Activated CD4-positive, alpha-beta T cell treated with anti-CD3 and anti-CD28 coated beads, Interleukin-2, amount 50 U/mL, for 24 hours (primary cell): ENCODE results near the gene CHAC2.
"Not testable (repeated sequence)": the region's sequence is repeated elsewhere in the genome, so short reads cannot be mapped to it uniquely, and the experiment has no call there.

Experiments
- DNase-seq, 2 donors: peaks; one replicate each; pipeline ENCODE4 v3.0.0-alpha.2; 2020; ENCODE audit warnings: low read depth in 1 of 2, low spot score in 1 of 2

Gene CHAC2

DNA sequence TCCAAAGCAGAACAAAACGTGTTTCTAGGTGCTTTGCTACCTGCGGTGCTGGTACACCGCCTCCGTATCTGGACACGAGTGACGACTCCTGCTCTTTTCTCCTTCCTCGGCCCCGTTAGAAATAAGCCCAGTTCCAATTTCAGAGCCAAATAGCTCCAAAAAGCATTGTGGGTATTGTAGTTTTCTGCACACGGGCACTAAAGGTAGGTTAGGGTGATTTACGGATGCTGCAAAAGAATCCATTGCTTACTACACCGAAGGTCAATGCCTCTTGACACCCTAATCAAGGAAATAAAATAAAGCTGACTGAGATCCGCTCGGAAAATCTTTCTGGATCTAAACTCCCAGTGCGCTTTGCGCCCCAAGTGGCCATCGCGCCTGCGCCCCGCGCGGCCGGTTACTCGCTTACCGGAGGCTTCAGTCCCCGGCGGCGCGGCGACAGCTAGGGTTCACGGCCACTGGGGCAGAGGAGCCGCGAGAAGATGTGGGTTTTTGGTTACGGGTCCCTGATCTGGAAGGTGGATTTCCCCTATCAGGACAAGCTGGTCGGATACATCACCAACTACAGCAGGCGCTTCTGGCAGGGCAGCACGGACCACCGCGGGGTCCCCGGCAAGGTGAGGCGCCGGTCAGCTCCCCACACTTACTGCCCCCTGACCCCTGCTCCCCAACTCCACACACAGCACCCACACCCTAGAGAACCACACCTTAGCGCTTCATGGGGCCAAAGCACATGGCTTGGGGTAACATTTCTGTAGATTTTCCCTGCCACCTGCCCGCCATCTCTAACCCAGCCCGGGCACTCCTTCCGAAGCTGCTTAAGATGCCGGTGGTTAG, at the start of gene CHAC2:
Gene CHAC2, plus strand, starts transcription at position 400 of the 837 bp plus-strand sequence. Its CDS starts 83 bp downstream, at position 483.
- DNase-seq = peak; percentile 71 to 83

DNA sequence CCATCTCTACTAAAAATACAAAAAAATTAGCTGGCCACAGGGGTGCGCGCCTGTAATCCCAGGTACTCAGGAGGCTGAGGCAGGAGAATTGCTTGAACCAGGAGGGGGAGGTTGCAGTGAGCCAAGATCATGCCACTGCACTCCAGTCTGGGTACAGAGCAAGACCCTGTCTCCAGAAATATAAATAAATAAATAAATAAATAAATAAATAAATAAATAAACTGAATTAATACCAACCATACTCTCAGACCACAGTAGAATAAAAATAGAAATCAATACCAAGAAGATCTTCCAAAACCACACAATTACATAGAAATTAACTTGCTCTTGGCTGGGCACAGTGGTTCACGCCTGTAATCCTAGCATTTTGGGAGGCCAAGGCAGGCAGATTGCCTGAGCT, 46.7 kb upstream of the CHAC2 start:
- not testable (repeated sequence) for DNase-seq

DNA sequence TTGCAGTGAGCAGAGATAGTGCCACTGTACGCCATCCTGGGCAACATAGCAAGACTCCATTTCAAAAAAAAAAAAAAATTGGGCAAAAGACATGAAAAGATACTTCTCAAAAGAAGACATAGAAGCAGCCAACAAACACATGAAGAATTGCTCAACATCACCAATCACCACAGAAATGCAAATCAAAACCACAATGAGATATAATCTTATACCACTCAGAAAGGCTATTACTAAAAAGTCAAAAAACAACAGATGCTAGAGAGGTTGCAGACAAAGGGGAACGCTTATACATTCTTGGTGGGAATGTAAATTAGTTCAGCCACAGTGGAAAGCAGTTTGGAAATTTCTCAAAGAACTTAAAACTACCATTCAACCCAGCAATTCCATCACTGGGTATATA, 43.1 kb upstream of the CHAC2 start:
- no peak for DNase-seq

DNA sequence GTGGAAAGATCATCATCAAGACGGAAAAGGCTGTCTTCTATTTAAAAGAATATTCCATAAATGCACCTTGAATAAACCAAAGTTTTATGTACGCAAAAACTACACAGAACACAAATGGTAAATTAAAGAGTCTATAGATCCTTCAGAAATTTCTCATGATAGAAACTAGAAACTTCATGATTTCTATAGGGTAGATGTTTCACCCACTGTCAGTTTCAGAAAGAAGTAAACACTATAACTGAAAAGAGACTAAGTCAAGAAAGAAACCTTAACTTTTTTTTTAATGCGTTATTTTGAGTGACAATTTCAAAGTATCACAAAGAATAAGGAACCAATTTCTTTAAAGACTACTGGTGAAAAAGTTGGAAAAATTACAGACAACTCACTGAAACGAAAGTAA, 41.9 kb upstream of the CHAC2 start:
- no peak for DNase-seq

DNA sequence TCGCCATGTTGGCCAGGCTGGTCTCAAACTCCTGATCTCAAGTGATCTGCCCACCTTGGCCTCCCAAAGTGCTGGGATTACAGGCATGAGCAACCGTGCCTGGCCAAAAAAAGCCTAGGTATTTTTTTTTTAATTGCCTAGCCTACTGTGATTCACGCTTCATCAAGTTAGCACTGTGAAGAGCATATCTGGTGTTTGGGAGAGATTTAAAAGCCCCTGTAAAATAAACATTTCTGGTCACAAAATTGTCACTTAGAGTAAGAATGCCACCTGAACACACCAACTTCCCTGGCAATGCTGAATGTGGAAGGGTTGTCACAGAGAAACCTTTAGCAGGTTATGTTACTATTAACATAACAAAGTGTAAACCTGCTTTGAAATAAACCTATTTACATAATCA, 39.7 kb upstream of the CHAC2 start:
- DNase-seq = no peak

DNA sequence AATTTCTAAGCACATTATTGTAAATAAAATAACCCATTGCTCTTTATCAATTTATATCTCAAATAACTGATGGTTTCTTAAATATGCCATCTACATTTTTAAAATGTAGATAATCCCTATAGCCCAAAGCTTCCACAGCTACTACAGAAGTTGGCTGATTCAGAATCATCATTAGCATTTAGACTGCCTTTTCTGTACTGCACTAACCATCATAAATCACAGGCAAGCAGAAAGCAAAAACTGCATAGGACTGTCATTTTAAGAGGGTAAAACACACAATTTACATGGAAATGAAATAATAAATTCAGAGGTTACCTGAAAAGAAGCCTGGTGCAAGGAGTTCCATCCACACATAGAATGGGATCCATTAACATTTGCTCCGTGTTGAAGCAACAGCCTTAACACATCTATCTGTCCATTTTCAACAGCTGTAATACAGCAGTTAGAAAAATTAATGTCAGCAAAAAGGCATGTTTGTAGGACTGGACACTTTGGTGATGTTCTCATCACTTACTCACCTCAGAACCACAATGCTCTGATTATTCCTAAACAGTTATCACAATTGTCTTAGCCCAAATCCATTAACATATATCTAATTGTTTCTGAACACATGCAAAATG, 38.4 kb upstream of the CHAC2 start:
- no peak for DNase-seq

DNA sequence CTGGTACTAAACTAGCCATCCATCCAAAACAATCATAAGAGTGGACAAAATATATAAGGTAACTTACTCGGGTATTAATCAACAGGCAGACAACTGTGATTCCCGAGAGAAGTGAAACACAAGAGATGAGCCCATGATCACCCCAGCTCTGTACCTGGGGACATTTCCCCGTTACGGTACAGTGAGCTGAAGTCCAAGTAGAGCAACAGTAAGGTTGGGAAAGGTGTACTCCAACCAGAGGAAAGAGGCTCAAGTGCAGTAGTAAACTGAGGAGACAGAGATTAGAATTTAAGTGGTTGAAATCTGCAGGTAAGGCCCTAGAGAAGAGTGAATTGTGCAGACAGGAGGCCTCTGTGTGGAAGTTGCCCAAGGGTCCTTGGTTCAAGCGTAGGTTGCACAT, 30.5 kb upstream of the CHAC2 start:
- no peak for DNase-seq

- no peak for DNase-seq
Measured at GRCh38 chr2:53739032-53739431, 28.6 kb upstream of the CHAC2 start.

- DNase-seq = no peak
Measured at GRCh38 chr2:53740170-53740569, 27.4 kb upstream of the CHAC2 start.

GRCh38 chr2:53744395-53745065, 23.1 kb upstream of the CHAC2 start:
- DNase-seq = no peak

GRCh38 chr2:53750041-53750768, 17.4 kb upstream of the CHAC2 start:
- DNase-seq = no peak

GRCh38 chr2:53751728-53752127, 15.9 kb upstream of the CHAC2 start:
- DNase-seq = no peak

DNA sequence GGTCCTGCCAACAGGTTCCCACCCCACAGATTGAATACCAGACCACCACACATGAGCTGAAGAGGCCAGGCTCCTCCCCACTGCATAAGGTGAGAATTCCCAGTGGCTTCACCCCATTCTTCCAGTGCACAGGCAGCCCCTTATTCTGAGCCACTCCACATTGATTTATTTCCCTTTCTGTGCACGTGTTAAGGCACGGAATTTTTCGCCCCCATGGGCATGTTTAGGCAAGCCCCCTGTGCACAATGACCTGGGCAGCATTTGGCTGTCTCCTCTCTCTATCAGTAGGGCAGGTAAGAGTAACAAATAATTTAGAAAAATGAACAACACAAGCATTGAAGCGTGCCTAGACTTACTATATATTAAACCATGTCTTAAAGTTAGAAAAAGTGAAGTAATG, 15.2 kb upstream of the CHAC2 start:
- no peak for DNase-seq

- no peak for DNase-seq
Measured at GRCh38 chr2:53753041-53753440, 14.6 kb upstream of the CHAC2 start.

DNA sequence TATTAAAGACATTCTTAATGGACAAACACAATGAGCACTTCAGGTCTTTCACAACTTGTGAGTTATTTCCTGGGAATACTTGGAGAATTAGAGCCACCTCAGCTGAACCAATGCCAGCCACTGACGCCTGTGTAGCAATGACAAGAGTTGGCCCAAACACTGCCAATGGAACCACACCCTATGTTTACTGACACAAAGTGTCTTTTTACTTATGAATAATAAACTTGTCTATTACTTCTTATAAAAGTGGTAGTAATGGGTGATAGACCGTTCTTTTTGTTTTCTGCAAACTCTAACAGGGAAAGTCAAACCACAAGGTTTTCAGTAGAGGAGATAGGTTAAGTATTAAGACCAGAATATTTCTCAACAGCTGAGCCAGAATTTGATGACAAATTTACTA, 12.5 kb upstream of the CHAC2 start:
- DNase-seq = no peak

DNA sequence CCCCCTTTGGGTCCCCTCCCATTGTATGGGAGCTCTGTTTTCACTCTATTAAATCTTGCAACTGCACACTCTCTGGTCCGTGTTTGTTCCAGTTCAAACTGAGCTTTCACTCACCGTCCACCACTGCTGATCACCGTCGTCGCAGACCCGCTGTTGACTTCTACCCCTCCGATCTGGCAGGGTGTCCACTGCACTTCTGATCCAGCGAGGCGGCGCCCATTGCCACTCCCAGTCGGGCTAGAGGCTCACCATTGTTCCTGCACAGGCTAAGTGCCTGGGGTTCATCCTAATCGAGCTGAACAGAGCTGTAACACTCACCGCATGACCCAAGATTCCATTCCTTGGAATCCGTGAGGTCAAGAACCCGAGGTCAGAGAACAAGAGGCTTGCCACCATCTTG, 11.0 kb upstream of the CHAC2 start:
- no peak for DNase-seq

DNA sequence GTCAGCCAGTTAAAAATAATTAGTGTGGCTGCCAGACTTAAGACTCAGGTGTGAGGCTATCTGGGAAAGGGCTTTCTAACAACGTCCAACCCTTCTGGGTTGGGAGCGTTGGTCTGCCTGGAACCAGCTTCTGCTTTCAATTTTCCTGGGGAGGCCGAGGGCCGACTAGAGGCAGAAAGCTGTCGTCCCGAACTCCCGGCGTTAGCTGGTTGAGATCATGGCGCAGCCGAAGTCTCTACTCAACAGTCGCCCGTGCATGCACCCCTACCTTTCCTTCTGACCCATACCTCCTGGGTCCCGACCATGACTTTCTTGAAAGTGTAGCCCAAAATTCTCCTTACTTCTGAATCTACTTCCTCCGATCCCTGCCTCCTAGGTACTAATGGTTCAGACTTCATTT, 10.4 kb upstream of the CHAC2 start:
- not testable (repeated sequence) for DNase-seq

DNA sequence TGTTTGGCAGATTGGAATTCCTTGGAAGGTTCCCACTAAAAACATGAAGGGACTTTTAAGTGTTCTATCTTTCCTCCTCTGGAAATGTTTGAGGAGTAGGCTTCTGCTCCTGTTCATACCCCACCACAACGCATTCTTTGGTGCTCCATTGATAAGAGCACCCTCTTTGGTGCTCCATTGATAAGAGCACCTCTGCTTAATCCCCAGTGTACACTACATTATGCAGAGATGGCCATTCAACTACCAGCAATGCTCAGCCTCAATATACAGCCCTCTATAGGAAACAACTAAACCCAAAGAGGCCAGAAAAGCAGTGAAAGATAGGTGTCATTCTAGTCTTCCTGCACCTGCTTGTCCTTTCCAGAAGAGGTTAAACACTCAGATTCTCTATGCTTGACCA, 1.8 kb upstream of the CHAC2 start:
- no peak for DNase-seq

- DNase-seq = no peak
Measured at GRCh38 chr2:53768242-53768542, 588 bp downstream of the CHAC2 start.

- DNase-seq = no peak
Measured at GRCh38 chr2:53769318-53769945, 1.8 kb downstream of the CHAC2 start.

GRCh38 chr2:53770264-53770663, 2.7 kb downstream of the CHAC2 start:
- no peak for DNase-seq
